Myometrial cell (primary cell): Measurements from ENCODE around the gene HADH. TPM values are rescaled to one million over a fixed set of nuclear protein-coding genes. Genes with fewer than 3 reads are reported as not detected.

Source experiments
- total RNA-seq: library from RNA; depleted of rRNA; stranded (reverse); fragments of >200 nt; gene quantifications from 2 replicates; pipeline ENCODE4 v1.2.3, GENCODE V29; 2015

The HADH gene
- 22.8 and 23.0 TPM in 2 replicates for total RNA-seq

DNA sequence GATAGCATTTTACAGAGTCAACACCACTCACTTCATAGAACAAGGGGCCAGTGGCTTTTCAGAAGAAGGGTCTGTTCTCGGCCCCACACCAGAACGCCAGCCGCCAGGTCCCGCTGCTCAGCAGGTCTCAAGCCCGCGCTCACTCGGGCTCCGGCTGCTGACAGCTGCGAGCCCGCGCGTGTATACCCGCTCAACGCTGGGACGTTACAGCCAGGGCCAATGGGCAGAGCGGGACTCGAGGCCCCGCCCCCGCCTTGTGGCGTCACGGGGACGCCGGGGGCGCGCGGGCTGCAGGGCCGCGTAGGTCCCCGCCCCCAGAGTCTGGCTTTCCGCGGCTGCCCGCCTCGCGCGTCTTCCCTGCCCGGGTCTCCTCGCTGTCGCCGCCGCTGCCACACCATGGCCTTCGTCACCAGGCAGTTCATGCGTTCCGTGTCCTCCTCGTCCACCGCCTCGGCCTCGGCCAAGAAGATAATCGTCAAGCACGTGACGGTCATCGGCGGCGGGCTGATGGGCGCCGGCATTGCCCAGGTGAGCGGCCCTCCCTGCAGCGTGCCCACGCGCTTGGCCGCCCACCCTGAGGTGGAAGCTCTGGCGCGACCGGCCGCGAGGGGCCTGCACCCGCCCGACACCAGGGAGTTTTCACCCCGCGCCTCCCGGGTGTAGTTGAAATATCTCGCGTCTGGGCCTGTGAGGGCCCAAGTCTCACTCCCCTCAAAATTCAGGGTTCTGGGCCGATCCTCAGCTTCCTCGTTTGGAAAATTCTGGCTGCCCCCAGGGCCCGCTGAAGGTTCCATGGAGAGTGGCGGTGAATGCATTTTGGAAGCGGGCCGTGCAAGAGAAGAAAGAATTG, at the start of gene HADH:
Gene HADH (plus strand): TSS at position 353 of the 850 bp plus-strand sequence. CDS start 44 bp downstream, at position 397.

Other genes starting within 250 kb of the HADH start
- gene SGMS2, start 165.0 kb upstream of the HADH start, total RNA-seq = 39.8 and 100 TPM in 2 replicates
- gene CYP2U1, start 58.3 kb upstream of the HADH start, total RNA-seq = 4.6 and 6.4 TPM in 2 replicates
- gene LEF1, start 179.0 kb downstream of the HADH start, total RNA-seq = 1.9 TPM in 1 of 2 replicates, not detected in the other